G401.6 (cell line): ENCODE measurements around the gene NFIA.
A peak's percentile ranks its signal among the peaks of the same experiment; 100 is the strongest.

Experiments
- FAIRE-seq: peaks from 2 replicates; lab custom pipeline; 2012; peaks lifted over from hg19 to GRCh38; lab: Jason Lieb, UNC

NFIA gene

GRCh38 chr1:61400131-61400770, 317.9 kb downstream of the NFIA start:
- FAIRE-seq = no peak

DNA sequence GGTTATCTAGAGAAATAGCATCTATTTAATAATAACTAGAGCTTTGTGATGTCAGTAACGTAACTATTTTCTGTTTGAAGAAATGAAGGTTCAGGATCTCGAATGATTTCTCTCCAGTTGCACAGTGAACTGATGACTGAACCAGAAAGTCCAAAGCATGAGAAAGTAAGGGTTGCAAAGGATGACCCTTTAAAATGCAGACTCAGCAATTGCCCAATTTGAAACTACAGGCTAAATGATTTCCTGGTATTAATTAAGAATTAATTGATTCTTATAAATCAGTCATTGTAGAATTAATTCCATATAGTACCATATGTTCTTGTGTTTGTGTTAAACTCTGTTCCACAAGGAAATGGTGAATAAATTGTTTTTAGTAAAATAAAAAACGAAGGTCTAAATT, 318.6 kb downstream of the NFIA start:
- no peak for FAIRE-seq

DNA sequence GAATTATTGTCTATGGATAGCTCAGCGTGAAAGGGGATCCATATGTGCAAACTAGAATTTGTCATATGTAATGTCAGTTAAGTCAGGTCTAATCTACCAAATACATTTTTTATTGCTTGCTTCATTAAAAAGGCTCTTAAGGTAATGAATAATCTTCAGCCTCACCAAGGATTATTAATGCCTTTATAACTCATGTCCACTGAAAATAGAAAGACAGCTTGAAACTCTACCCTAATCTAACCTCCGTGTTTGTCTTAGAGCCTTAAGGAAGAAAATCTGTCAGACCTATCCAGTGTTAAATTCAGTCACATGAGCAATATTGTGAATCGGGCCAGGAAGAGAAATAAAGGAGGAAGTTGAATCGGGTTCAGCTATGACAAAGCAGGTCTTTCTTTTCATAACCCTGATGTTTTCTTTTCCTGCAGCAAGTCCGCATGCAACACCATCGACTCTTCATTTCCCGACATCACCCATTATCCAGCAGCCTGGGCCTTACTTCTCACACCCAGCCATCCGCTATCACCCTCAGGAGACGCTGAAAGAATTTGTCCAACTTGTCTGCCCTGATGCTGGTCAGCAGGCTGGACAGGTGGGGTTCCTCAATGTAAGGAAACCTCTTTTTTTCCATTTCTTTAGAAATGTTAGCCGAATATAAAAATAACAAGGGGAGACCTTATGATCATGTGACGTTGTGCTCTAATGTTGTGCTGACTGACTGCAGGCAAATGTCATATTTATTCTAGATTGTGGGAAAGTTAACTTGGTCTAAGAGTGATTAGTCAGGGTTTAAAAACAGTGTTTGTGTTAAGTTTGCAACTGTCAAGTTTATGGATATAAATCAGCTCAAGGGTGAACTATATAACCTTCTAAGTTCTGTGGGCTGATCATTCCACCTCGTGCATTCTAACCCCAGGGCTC, 321.6 kb downstream of the NFIA start:
- no peak for FAIRE-seq

GRCh38 chr1:61404597-61405376, 322.4 kb downstream of the NFIA start:
- no peak for FAIRE-seq

DNA sequence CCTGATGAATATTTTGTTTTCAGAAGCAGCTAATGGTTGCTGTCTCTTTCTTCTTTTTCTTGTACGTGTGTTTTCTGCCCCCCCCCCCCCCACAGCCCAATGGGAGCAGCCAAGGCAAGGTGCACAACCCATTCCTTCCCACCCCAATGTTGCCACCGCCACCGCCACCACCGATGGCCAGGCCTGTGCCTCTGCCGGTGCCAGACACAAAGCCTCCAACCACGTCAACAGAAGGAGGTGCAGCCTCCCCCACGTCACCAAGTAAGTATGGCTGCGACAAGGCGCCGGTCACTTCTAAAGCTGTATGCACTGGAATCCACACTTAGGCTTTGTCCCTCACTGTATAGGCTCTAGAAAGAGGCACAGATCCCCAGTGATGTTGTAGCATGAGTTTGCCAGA, 324.1 kb downstream of the NFIA start:
- no peak for FAIRE-seq

DNA sequence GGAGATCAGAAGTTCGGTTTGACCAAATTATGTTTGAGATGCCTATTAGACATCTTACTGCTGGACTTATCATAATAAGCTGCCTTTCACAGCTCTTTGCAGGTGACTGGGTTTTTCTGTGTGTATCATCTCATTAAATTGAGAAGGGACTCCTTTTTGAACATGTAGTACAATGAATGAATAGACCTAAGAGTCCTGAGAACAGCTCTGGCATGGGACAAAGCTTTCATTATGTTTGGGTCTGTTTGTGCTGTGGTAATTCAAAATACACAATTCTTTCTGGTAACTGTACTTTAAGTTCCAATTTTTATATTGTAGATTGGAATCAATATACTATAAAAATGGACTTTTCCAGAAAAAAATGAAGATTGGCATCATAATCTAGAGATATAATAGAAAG, 330.2 kb downstream of the NFIA start:
- FAIRE-seq = peak; percentile 36

DNA sequence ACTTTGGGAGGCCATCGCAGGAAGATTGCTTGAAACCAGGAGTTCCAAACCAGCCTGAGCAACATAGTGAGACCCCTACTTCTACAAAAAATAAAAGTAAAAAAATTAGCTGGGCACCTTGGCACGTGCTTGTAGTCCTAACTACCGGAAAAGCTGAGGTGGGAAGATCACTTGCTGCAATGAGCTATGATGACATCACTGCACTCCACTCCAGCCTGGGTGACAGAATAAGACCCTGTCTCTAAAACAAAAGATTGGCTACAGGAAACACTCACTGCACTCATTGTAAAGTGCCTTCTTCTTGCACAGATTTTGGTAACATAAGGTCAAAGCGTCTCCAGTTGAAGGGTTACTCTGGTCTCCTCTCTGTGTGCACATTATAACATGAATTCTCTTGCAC, 336.8 kb downstream of the NFIA start:
- FAIRE-seq = no peak

- FAIRE-seq = no peak
Observed at GRCh38 chr1:61419657-61420056, 337.3 kb downstream of the NFIA start.

GRCh38 chr1:61420243-61420642, 337.9 kb downstream of the NFIA start:
- FAIRE-seq = no peak

DNA sequence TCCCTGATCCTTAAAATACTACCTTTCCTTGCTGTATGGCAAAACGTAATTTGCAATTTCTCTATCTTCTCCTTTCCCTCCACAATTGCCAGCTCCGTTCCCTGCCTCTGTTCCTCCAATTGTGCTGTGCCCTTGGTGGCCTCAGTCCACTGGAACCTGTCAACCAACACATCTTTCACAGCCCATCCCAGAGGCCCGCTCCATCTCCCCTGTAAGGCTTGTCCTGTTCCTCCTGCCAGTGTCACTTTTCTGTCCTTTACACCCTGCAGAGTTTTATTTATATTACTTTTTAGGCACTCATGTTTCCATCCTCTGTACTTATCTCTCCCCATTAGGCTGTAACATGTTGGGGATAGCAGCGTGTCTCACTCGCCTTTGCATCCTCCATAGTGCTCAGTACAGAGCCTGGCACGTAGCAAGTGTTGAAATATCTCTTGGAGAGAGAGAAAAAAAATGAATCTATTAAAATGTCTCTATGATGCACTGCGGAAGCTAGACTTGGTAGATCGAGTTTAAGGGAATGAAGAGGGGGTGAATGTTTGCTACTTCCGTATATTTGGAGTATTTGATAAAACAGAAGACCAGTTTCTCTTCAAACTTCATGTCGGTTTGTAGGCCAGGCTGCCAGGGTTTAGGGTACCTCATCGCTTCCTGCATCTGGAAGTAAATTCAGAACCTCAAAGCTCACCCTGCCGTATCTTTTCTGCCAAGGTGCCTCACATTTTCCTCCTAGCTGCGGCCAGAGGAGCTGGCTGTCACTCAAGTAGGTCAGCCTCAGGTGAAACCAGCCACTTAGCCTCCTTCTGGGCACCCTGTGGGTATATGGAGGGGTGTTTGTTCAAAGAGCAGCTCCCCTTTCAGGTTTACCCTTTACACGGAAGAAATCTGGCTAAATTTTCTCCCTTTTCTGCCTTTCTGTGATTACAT, 338.8 kb downstream of the NFIA start:
- FAIRE-seq = no peak

DNA sequence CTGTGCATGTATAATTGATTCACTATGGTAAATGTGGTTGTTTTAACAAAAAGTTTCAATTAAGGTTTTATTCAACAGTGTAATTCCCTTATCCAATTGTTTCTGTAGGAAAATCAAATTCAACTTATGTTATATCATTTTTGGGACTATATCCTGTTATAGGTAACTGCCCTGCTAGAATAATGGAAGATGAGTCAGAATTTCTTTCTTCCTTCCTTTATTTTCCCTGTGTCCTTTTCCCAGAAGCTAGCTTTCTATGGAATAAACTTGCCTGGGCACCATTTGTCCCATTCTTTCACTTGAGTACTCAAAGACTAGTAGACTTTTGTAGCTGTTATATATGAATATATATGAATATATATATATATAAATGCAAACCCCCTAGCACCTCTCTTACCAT, 341.3 kb downstream of the NFIA start:
- no peak for FAIRE-seq

DNA sequence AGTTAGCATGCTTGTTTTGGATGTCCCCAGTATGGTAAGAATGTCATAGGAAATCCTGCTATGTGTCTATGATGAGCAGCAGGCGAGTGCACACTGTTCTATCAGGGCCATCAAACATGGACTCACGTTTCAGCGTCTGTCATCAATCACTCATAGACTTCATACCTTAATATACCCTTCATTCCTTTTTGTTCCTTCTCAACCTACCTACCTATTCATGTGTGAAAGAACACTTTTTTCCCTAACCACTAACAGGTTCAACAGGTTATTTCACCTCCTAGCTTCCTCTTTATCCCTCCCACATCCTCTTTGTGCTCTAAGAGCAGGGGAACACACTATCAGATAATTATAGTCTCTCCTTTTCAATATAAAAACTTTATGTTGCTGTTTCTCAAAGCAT, 342.0 kb downstream of the NFIA start:
- FAIRE-seq = no peak

DNA sequence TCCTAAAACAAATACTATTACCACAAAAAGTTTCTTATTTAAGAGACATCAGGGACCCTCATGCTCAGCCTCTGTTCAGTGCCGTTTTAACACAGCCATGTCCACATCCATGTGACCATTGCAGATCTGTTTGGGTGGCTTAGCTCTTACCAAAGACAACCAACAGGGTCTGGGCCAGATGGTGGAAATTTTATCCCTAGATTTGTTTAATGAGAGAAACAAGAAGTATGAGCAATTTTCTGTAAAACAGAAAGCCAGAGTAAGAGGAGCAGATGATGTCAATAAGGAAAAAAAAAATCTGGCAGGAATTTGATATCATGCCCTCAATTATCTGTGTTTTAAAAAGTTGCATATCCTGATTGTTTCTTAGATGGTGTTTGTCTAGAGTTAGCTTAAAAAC, 342.7 kb downstream of the NFIA start:
- no peak for FAIRE-seq

- no peak for FAIRE-seq
Observed at GRCh38 chr1:61426254-61426653, 343.9 kb downstream of the NFIA start.

DNA sequence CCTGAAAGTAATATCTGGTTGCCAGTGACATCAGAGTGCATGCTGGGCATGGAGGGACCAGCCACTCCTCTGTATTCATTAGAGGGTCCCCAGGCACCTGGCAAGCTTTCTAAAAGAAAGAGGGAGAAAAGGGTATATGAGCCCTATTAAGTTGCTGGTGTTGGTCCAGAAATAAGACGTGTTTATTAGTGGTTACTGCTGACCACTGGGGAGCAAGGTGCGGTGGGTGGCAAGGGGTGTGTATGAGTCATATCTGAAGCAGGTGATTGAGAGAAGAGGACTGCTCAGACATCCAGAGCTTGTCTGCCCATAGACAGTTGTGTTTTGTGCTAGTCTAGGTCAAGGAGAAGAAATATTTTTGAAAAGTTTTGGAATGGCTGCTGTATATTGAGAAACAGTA, 344.5 kb downstream of the NFIA start:
- no peak for FAIRE-seq

- no peak for FAIRE-seq
Observed at GRCh38 chr1:61427510-61427909, 345.1 kb downstream of the NFIA start.

- no peak for FAIRE-seq
Observed at GRCh38 chr1:61428146-61428545, 345.8 kb downstream of the NFIA start.

GRCh38 chr1:61432616-61433388, 350.4 kb downstream of the NFIA start:
- FAIRE-seq = no peak

GRCh38 chr1:61433646-61434045, 351.3 kb downstream of the NFIA start:
- FAIRE-seq = no peak

DNA sequence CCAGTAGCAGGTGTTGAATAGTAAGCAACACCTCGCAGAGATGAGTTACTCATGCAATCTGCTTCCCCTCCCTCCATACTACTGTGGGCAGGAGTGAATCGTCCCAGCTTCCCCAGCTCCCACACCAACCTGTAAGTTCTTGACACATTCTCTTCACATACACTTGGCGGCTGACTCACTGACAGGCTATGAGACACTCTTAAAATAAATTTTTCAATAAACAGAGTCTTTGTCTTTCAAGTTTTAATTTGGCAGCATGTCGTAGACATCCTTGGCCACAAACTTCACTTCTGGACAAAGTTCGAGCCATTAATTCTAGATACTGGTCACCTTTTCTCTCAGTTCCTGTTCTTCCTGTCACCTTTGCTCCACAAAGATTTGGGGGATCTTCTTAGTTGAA, 351.9 kb downstream of the NFIA start:
- FAIRE-seq = no peak

DNA sequence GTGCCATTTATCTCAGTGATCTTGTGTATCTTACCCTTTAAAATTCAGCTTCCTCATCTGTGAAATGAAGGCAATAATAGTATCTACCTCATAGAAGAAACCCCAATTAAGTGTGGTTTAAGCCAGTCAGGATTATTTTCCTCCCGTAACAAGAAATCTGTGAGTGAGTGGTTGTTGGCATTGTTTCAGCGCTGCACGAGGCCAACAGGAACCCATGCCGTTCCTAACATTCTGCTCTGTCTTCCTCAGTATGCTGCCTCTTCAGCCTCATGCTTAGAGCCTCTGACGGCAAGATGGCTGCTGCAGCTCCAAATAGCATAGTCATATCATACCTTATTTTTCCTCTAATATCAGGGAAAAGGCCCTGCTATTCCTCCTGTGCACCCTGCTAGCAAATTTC, 352.9 kb downstream of the NFIA start:
- FAIRE-seq = no peak
